Stomach (tissue), 4 donors: Measurements from ENCODE around the gene CLEC16A.

Experiments
- POLR2A ChIP-seq, 4 donors: fragments of 450-650 bp; IDR thresholded peaks; one replicate each; pipeline ENCODE4 v1.6.1; 2016; ENCODE audit warnings: antibody characterized with exemption in 4 of 4, control low read depth in 2 of 4, mild to moderate bottlenecking in 1 of 4, moderate library complexity in 1 of 4
- TF ChIP-seq, protein P1 (sequence below), 7 experiments: fragments of 450-650 bp in 4 of 7; fragments of 200-600 bp in 3 of 7; sonication (generic) in 3 of 7; IDR thresholded peaks; one replicate each; pipeline ENCODE4 v1.5.1; 2016 to 2019; ENCODE audit warnings: antibody characterized with exemption in 7 of 7, control low read depth in 2 of 7, mild to moderate bottlenecking in 1 of 7

DNA sequence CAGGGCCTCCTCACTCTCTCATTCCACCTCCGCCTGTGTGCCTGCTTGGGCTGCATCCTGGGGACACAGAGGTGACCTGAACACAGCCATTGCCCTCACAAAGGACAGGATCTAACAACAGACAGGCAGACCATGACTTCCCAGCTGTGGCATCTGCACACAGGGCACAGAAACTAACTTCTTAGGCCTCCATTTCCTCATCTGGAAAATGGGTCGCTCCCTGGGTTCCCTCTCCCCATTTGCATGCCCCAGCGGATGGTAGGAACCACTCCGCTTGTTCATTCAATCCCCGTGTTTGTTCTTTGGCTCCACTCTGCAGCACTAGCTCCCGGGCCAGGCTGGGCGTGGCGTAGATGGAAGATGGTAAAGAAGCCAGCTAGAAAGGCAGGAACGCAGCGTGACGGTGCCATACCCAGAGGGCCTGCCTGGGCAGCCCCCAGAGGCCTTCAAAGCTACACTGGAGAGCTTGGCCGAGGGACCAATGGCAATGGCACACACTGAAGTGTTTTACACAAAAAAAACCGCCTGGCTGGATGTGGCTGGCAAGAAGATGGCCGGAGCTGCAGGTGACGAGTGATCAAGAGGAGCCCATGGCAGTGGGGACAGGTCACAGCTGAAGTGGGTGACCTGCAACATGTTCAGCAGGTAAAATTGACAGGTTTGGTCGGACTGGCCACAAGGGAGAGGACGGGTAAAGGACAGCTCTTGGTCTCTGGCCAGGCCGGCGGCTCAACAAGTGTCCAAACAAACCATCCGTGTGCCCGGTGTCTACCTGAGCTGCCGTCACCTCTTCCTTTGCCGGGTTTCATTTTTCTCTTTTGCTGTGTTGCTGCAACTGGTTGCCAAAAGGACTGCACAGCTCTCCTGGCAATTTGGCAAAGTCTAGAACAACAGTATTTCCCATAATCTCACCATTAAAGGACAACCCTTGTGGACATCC is 244.7 kb downstream of the CLEC16A start:
- TF ChIP-seq, protein P1, sequence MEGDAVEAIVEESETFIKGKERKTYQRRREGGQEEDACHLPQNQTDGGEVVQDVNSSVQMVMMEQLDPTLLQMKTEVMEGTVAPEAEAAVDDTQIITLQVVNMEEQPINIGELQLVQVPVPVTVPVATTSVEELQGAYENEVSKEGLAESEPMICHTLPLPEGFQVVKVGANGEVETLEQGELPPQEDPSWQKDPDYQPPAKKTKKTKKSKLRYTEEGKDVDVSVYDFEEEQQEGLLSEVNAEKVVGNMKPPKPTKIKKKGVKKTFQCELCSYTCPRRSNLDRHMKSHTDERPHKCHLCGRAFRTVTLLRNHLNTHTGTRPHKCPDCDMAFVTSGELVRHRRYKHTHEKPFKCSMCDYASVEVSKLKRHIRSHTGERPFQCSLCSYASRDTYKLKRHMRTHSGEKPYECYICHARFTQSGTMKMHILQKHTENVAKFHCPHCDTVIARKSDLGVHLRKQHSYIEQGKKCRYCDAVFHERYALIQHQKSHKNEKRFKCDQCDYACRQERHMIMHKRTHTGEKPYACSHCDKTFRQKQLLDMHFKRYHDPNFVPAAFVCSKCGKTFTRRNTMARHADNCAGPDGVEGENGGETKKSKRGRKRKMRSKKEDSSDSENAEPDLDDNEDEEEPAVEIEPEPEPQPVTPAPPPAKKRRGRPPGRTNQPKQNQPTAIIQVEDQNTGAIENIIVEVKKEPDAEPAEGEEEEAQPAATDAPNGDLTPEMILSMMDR (IDR thresholded peaks at IDR 0.05): no peak
- TF ChIP-seq POLR2A (IDR thresholded peaks at IDR 0.05): no peak
